Suppressor macrophage treated with lipopolysaccharide for 1 hour (primary cell): ENCODE results near the gene DNAH9.
A peak's percentile ranks its signal among the peaks of the same experiment; 100 is the strongest.
"Not testable (repeated sequence)": the region's sequence is repeated elsewhere in the genome, so short reads cannot be mapped to it uniquely, and the experiment has no call there.

Source experiments
- DNase-seq, 3 donors: peaks; one replicate each; pipeline ENCODE4 v3.0.0-alpha.2; 2020 to 2022

Gene DNAH9

GRCh38 chr17:11928436-11928835 is 330.2 kb downstream of the DNAH9 start:
- no peak for DNase-seq

- DNase-seq, result no peak
Measured at GRCh38 chr17:11932337-11932898, 334.1 kb downstream of the DNAH9 start.

GRCh38 chr17:11935734-11936406 is 337.6 kb downstream of the DNAH9 start:
- peak; percentile 47 to 53 (median 47) for DNase-seq

- no peak for DNase-seq
Measured at GRCh38 chr17:11940904-11941303, 342.6 kb downstream of the DNAH9 start.

- not testable (repeated sequence) for DNase-seq
Measured at GRCh38 chr17:11943086-11943485, 344.8 kb downstream of the DNAH9 start.

- no peak for DNase-seq
Measured at GRCh38 chr17:11943759-11944347, 345.6 kb downstream of the DNAH9 start.

- DNase-seq, result no peak
Measured at GRCh38 chr17:11944587-11944986, 346.3 kb downstream of the DNAH9 start.

- no peak for DNase-seq
Measured at GRCh38 chr17:11948789-11949188, 350.5 kb downstream of the DNAH9 start.

GRCh38 chr17:11949571-11949970 is 351.3 kb downstream of the DNAH9 start:
- not testable (repeated sequence) for DNase-seq

- DNase-seq, result no peak
Measured at GRCh38 chr17:11950771-11951519, 352.7 kb downstream of the DNAH9 start.

GRCh38 chr17:11952610-11953009 is 354.3 kb downstream of the DNAH9 start:
- no peak for DNase-seq

- no peak for DNase-seq
Measured at GRCh38 chr17:11953924-11954323, 355.7 kb downstream of the DNAH9 start.

DNA sequence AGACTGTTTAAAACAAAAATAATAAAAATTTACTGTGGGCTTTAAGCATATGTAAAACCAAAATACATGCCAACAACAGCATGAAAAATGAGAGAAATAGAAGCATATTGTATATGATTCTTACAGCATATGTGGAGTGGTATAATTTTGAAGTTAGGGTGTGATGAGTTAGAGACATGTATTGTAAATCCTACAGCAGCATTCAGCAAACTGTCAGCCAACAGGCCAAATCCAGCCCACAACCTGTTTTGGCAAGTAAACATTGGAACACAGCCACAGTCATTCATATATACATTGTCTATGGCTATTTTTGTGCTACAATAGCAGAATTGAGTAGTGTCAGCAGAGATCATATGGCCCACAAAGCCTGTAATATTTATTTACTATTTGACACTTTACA is 356.7 kb downstream of the DNAH9 start:
- no peak for DNase-seq

DNA sequence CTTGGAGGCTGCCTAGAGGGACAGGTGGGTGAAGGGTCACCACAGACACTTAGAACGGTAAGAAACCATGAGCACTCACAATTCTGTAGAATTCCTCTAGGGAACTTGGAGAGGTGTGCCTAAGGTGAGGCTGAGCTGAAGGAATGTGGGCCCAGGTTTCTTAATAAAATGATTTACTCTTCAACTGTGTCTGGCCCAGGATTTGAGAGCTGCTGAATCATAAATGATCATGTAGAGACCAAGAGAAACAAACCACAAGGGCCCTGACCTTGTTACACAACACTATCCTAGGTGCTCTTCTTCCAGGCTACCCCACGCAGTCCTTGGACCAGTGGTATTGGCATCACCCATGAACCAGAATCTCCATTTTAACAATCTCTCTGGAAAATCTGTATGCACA is 371.3 kb downstream of the DNAH9 start:
- DNase-seq, result no peak

DNA sequence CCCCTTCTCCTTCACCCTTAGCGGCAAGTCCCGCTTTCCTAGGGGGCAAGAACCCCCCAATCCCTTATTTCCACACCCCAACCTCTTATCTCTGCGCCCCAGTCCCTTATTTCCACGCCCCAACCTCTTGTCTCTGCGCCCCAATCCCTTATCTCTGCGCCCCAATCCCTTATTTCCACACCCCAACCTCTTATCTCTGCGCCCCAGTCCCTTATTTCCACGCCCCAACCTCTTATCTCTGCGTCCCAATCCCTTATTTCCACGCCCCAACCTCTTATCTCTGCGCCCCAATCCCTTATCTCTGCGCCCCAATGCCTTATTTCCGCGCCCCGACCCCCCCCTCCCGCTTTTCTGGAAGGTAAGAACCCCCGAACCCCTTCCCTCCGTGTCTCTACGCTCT is 374.5 kb downstream of the DNAH9 start:
- not testable (repeated sequence) for DNase-seq

GRCh38 chr17:11979795-11980194 is 381.5 kb downstream of the DNAH9 start:
- no peak for DNase-seq

- no peak for DNase-seq
Measured at GRCh38 chr17:11980813-11981212, 382.5 kb downstream of the DNAH9 start.

DNA sequence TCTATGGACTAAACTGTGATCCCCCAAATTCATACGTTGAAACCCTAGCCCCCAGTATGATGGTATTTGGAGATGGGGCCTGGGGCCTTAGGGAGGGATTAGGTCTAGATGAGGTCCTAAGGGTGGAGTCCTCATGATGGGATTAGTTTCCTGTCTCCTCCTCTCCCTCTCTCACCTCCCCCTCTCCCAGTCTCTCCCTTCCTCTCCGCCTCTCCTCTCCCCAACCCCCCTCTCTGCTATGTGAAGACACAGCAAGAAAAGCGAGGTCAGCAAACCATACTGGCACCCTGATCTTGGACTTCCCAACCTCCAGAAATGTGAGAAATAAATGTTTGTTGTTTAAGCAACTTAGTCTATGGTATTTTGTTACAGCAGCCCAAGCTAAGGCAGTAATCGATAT is 383.6 kb downstream of the DNAH9 start:
- DNase-seq, result no peak

GRCh38 chr17:11986179-11986941 is 388.1 kb downstream of the DNAH9 start:
- no peak for DNase-seq

- peak; percentile 17 to 36 (median 30) for DNase-seq
Measured at GRCh38 chr17:11986942-11987329, 388.7 kb downstream of the DNAH9 start.

- DNase-seq, result no peak
Measured at GRCh38 chr17:11990363-11990983, 392.2 kb downstream of the DNAH9 start.

DNA sequence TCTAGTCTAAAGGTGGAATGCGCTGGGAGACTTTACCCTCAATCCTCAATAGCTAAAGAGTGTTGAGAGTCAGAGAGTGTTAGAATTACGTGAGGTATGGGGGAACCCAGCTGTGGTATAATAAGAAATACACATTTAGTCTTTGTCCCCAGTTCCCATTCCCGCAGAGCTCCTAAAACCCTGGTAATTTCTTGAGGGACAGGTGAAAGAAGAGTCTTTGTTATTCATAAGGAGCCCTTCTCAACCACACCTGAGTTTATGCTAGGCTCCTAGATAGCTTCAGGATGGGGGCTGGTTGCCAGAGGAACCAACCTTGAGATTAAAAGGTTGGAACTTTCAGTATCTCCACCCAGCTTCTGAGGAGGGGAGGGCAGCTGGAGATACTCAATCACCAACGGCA is 393.2 kb downstream of the DNAH9 start:
- no peak for DNase-seq
